Measurements from ENCODE around the gene IFT88.

IFT88 gene

GRCh38 chr13:20528452-20528851 lies 38.5 kb upstream of the IFT88 start:
- Histone ChIP-seq H3K36me3 (no peaks in the 10 kb centered on the region), H3K9ac (no peak overlapping the region), H3K4me2 (no peak overlapping the region; the same call in 1 of the 2 replicates), H3K4me1 (peaks cover 35% of the 10 kb centered on the region), H4K20me1 (no peaks in the 10 kb centered on the region), H3K4me3 (no peak overlapping the region), H3K27me3 (no peaks in the 10 kb centered on the region), H3K27ac (no peak overlapping the region), H3K9me3 (peaks cover 15% of the 10 kb centered on the region)
- TF ChIP-seq Cebpa-rat (IDR thresholded peaks at IDR 0.05), result no peak

GRCh38 chr13:20534038-20534608 lies 32.8 kb upstream of the IFT88 start:
- Histone ChIP-seq H3K9ac (no peak overlapping the region), H3K36me3 (no peaks in the 10 kb centered on the region), H3K4me3 (no peak overlapping the region), H3K27me3 (no peaks in the 10 kb centered on the region), H3K27ac (no peak overlapping the region), H4K20me1 (no peaks in the 10 kb centered on the region), H3K9me3 (peaks cover 39% of the 10 kb centered on the region), H3K4me2 (no peak overlapping the region), H3K4me1 (no peaks in the 10 kb centered on the region)
- no peak for TF ChIP-seq Cebpa-rat (IDR thresholded peaks at IDR 0.05)

- peaks cover 39% of the 10 kb centered on the region for H3K9me3 ChIP-seq
- no peaks in the 10 kb centered on the region for H3K36me3 ChIP-seq
- no peak for TF ChIP-seq Cebpa-rat (IDR thresholded peaks at IDR 0.05)
- no peaks in the 10 kb centered on the region for H3K27me3 ChIP-seq
- no peak overlapping the region for H3K4me2 ChIP-seq
- no peak overlapping the region for H3K27ac ChIP-seq
- H3K9ac ChIP-seq, result no peak overlapping the region
- no peaks in the 10 kb centered on the region for H4K20me1 ChIP-seq
- no peak overlapping the region for H3K4me3 ChIP-seq
- H3K4me1 ChIP-seq, result no peaks in the 10 kb centered on the region
Observed at GRCh38 chr13:20536992-20537391, 30.0 kb upstream of the IFT88 start.

GRCh38 chr13:20544201-20544923 lies 22.6 kb upstream of the IFT88 start:
- TF ChIP-seq Cebpa-rat (IDR thresholded peaks at IDR 0.05), result no peak
- no peak overlapping the region for H3K4me3 ChIP-seq
- H3K9me3 ChIP-seq, result peaks cover 7% of the 10 kb centered on the region
- no peaks in the 10 kb centered on the region for H4K20me1 ChIP-seq
- H3K36me3 ChIP-seq, result no peaks in the 10 kb centered on the region
- no peak overlapping the region for H3K27ac ChIP-seq
- H3K4me1 ChIP-seq, result peaks cover 18% of the 10 kb centered on the region
- H3K4me2 ChIP-seq, result no peak overlapping the region
- no peak overlapping the region for H3K9ac ChIP-seq
- no peaks in the 10 kb centered on the region for H3K27me3 ChIP-seq

GRCh38 chr13:20546556-20546955 lies 20.4 kb upstream of the IFT88 start:
- no peaks in the 10 kb centered on the region for H4K20me1 ChIP-seq
- peak overlapping the region; percentile 66 for H3K4me2 ChIP-seq
- H3K4me1 ChIP-seq, result peaks cover 18% of the 10 kb centered on the region
- H3K4me3 ChIP-seq, result no peak overlapping the region
- H3K27ac ChIP-seq, result no peak overlapping the region
- H3K9me3 ChIP-seq, result no peaks in the 10 kb centered on the region
- no peaks in the 10 kb centered on the region for H3K36me3 ChIP-seq
- no peaks in the 10 kb centered on the region for H3K27me3 ChIP-seq
- no peak for TF ChIP-seq Cebpa-rat (IDR thresholded peaks at IDR 0.05)
- H3K9ac ChIP-seq, result no peak overlapping the region

GRCh38 chr13:20547479-20547908 lies 19.5 kb upstream of the IFT88 start:
- Histone ChIP-seq H3K4me3 (no peak overlapping the region), H3K4me2 (no peak overlapping the region), H3K36me3 (no peaks in the 10 kb centered on the region), H3K4me1 (peaks cover 18% of the 10 kb centered on the region), H3K9me3 (no peaks in the 10 kb centered on the region), H3K27me3 (no peaks in the 10 kb centered on the region), H3K27ac (no peak overlapping the region), H3K9ac (no peak overlapping the region), H4K20me1 (no peaks in the 10 kb centered on the region)
- no peak for TF ChIP-seq Cebpa-rat (IDR thresholded peaks at IDR 0.05)

- Histone ChIP-seq H3K4me2 (no peak overlapping the region), H3K27me3 (no peaks in the 10 kb centered on the region), H3K27ac (no peak overlapping the region), H3K9me3 (no peaks in the 10 kb centered on the region), H3K36me3 (no peaks in the 10 kb centered on the region), H4K20me1 (no peaks in the 10 kb centered on the region), H3K4me3 (no peak overlapping the region), H3K4me1 (peaks cover 17% of the 10 kb centered on the region), H3K9ac (no peak overlapping the region)
- no peak for TF ChIP-seq Cebpa-rat (IDR thresholded peaks at IDR 0.05)
Observed at GRCh38 chr13:20550799-20551198, 16.2 kb upstream of the IFT88 start.

- Histone ChIP-seq H4K20me1 (no peaks in the 10 kb centered on the region), H3K4me2 (no peak overlapping the region), H3K27ac (no peak overlapping the region), H3K4me1 (no peaks in the 10 kb centered on the region), H3K4me3 (no peak overlapping the region), H3K27me3 (no peaks in the 10 kb centered on the region), H3K9ac (no peak overlapping the region), H3K36me3 (no peaks in the 10 kb centered on the region), H3K9me3 (no peaks in the 10 kb centered on the region)
- no peak for TF ChIP-seq Cebpa-rat (IDR thresholded peaks at IDR 0.05)
Observed at GRCh38 chr13:20553311-20553710, 13.6 kb upstream of the IFT88 start.

- TF ChIP-seq Cebpa-rat (IDR thresholded peaks at IDR 0.05), result no peak
- H3K9ac ChIP-seq, result no peak overlapping the region
- H3K4me3 ChIP-seq, result no peak overlapping the region
- H3K9me3 ChIP-seq, result no peaks in the 10 kb centered on the region
- H3K36me3 ChIP-seq, result no peaks in the 10 kb centered on the region
- H4K20me1 ChIP-seq, result no peaks in the 10 kb centered on the region
- H3K4me2 ChIP-seq, result no peak overlapping the region
- H3K27ac ChIP-seq, result no peak overlapping the region
- H3K4me1 ChIP-seq, result no peaks in the 10 kb centered on the region
- no peaks in the 10 kb centered on the region for H3K27me3 ChIP-seq
Observed at GRCh38 chr13:20558982-20559381, 8.0 kb upstream of the IFT88 start.

GRCh38 chr13:20559659-20560356 lies 7.1 kb upstream of the IFT88 start:
- H3K27ac ChIP-seq, result no peak overlapping the region
- no peak for TF ChIP-seq Cebpa-rat (IDR thresholded peaks at IDR 0.05)
- no peak overlapping the region for H3K9ac ChIP-seq
- H4K20me1 ChIP-seq, result no peaks in the 10 kb centered on the region
- H3K27me3 ChIP-seq, result no peaks in the 10 kb centered on the region
- H3K4me3 ChIP-seq, result no peak overlapping the region
- no peaks in the 10 kb centered on the region for H3K36me3 ChIP-seq
- no peak overlapping the region for H3K4me2 ChIP-seq
- H3K9me3 ChIP-seq, result peaks cover 2% of the 10 kb centered on the region
- H3K4me1 ChIP-seq, result no peaks in the 10 kb centered on the region

All from BLaER1 (cell line).